Kidney (tissue), 22 donors: Measurements from ENCODE around the gene STX16. TPM values are rescaled to one million over a fixed set of nuclear protein-coding genes. Genes with fewer than 3 reads are reported as not detected.

Source experiments
- DNase-seq, 5 donors: peaks; one replicate each; pipeline ENCODE4 v3.0.0-alpha.2; 2013 to 2020
- FAIRE-seq: peaks from 2 replicates; lab custom pipeline; 2012; peaks lifted over from hg19 to GRCh38; lab: Jason Lieb, UNC
- H3K27ac ChIP-seq, 2 donors: one replicate each; pipeline ENCODE4 v1.7.0; 2013; ENCODE audit warnings: low read depth in 2 of 2, low read length in 2 of 2, inconsistent platforms in 1 of 2
- H3K27me3 ChIP-seq: one replicate; pipeline ENCODE4 v1.7.1; 2013; ENCODE audit warnings: low read length, inconsistent platforms; ENCODE audit not compliant: control insufficient read depth, insufficient read depth
- H3K36me3 ChIP-seq, 3 donors: one replicate each; pipeline versions ENCODE4 v1.7.0 to v1.7.1; 2013; ENCODE audit warnings: low read length in 3 of 3, control low read depth in 1 of 3, inconsistent platforms in 1 of 3; ENCODE audit not compliant: insufficient read depth in 3 of 3, control insufficient read depth in 2 of 3
- H3K4me1 ChIP-seq, 3 donors: one replicate each; pipeline versions ENCODE4 v1.7.0 to v1.7.1; 2013; ENCODE audit warnings: low read length in 3 of 3, inconsistent platforms in 1 of 3, low read depth in 1 of 3; ENCODE audit not compliant: control insufficient read depth in 2 of 3, insufficient read depth in 2 of 3
- H3K4me3 ChIP-seq, 3 donors: one replicate each; pipeline versions ENCODE4 v1.7.0 to v1.8.1; 2013; ENCODE audit warnings: low read length in 3 of 3, control low read depth in 1 of 3, inconsistent platforms in 1 of 3
- H3K9ac ChIP-seq, 3 donors: one replicate each; pipeline versions ENCODE4 v1.7.0 to v1.7.1; 2013; ENCODE audit warnings: low read length in 3 of 3, control low read depth in 1 of 3, inconsistent platforms in 1 of 3
- H3K9me3 ChIP-seq, 3 donors: one replicate each; pipeline versions ENCODE4 v1.7.0 to v1.7.1; 2013; ENCODE audit warnings: low read length in 3 of 3, control low read depth in 1 of 3, inconsistent platforms in 1 of 3; ENCODE audit not compliant: control insufficient read depth in 2 of 3, insufficient read depth in 1 of 3
- CTCF ChIP-seq: IDR thresholded peaks from 3 replicates; pipeline ENCODE4 v1.5.1; 2012; ENCODE audit warnings: mild to moderate bottlenecking, moderate library complexity, borderline replicate concordance; ENCODE audit not compliant: insufficient read depth; ENCODE audit errors: extremely low read depth
- intact Hi-C: fragments of 100-400 bp; cut with DNase I; formaldehyde crosslinking; loops from one replicate; pipeline ENCODE4 v1.11.1; 2022
- long read RNA-seq, 10 donors: library from polyadenylated mRNA in 1 of 10; unstranded in 1 of 10; transcript quantifications; one replicate each; pipeline ENCODE4 v2.0.0 and lab custom pipeline, GENCODE V29; 2021 to 2026
- polyA plus RNA-seq: library from polyadenylated mRNA; stranded (reverse); fragments of 350-450 nt; fragmentation: Illumina TruSeq; extraction: RNeasy Lipid Tissue Mini Kit (QIAGEN cat#74804); gene quantifications from one replicate; pipeline ENCODE4 v1.2.3, GENCODE V29; 2014; ENCODE audit warnings: low read depth, low replicate concordance; ENCODE audit not compliant: insufficient read depth
- total RNA-seq: library from RNA; stranded (reverse); fragmentation: NEBNext Ultra II Directional; extraction: Animal tissue kit (Norgen Biotek cat#: 25700); gene quantifications from one replicate; pipeline ENCODE4 v1.2.1, GENCODE V29; 2021
- donor health status: control.
- donor health status: control.
- donor health status: control.
- donor health status: control.
- donor health status: control.
- donor health status: DM: yes; HTN: yes; CAD: no.
- donor health status: Normal renal cell carcinoma (clear cell type).

The STX16 gene
- total RNA-seq (60.7 TPM), polyA plus RNA-seq (20.6 TPM)
- long read RNA-seq, donor 1, full-length matches to known transcripts, result 3 of 3 reads
- long read RNA-seq, donor 1, partial matches to known transcripts, result 0 of 3 reads
- long read RNA-seq, donor 1, other reads (novel, unspliced or antisense), result 0 of 3 reads
- long read RNA-seq, donor 2, partial matches to known transcripts, result 0 of 5 reads
- long read RNA-seq, donor 2, other reads (novel, unspliced or antisense), result 5 of 5 reads
- long read RNA-seq, donor 3, full-length matches to known transcripts, result 1 of 1 reads
- long read RNA-seq, donor 3, partial matches to known transcripts, result 0 of 1 reads
- long read RNA-seq, donor 3, other reads (novel, unspliced or antisense), result 0 of 1 reads
- long read RNA-seq, donor 4, full-length matches to known transcripts, result 2 of 2 reads
- long read RNA-seq, donor 4, partial matches to known transcripts, result 0 of 2 reads
- long read RNA-seq, donor 4, other reads (novel, unspliced or antisense), result 0 of 2 reads
- long read RNA-seq, donor 5, result 0 reads
- long read RNA-seq, donor 6, result 0 reads
- long read RNA-seq, donor 7, full-length matches to known transcripts, result 7 of 13 reads
- long read RNA-seq, donor 7, partial matches to known transcripts, result 3 of 13 reads
- long read RNA-seq, donor 7, other reads (novel, unspliced or antisense), result 3 of 13 reads
- long read RNA-seq, donor 8, result 0 reads
- long read RNA-seq, donor 9, full-length matches to known transcripts, result 2 of 2 reads
- long read RNA-seq, donor 9, partial matches to known transcripts, result 0 of 2 reads
- long read RNA-seq, donor 9, other reads (novel, unspliced or antisense), result 0 of 2 reads
- long read RNA-seq, donor 10, result 0 reads

- Histone ChIP-seq H3K27me3 (no peaks in the 10 kb centered on the region), H3K4me1 (peaks cover 5 to 14% (median 8%) of the 10 kb centered on the region in 3 donors), H3K9me3 (no peaks in the 10 kb centered on the region), H3K9ac (peak within 1 kb of the TSS; percentile 96 to 98 (median 97)), H3K27ac (peak within 1 kb of the TSS; percentile 93 to 95), H3K36me3 (no peaks in the 10 kb centered on the region), H3K4me3 (peak within 1 kb of the TSS; percentile 81 to 97 (median 96))
- peak; percentile 45 for TF ChIP-seq CTCF
- no peak for FAIRE-seq
- intact Hi-C loops, result no loop called here
- DNase-seq, result peak; percentile 89 to 97 (median 95)
Measured at GRCh38 chr20:58650776-58651558, at the start of gene STX16. Gene STX16, plus strand, starts transcription at chr20:58651283. Its CDS starts 724 bp downstream, at chr20:58652007.

- no peaks in the 10 kb centered on the region for H3K9me3 ChIP-seq
- no peak overlapping the region for H3K9ac ChIP-seq
- no peak overlapping the region for H3K4me3 ChIP-seq
- DNase-seq (no peak), FAIRE-seq (no peak)
- intact Hi-C loops, result no loop called here
- no peaks in the 10 kb centered on the region for H3K27me3 ChIP-seq
- no peaks in the 10 kb centered on the region for H3K36me3 ChIP-seq
- peaks cover 0 to 3% (median 2%) of the 10 kb centered on the region in 3 donors for H3K4me1 ChIP-seq
- H3K27ac ChIP-seq, result no peak overlapping the region
- no peak for TF ChIP-seq CTCF
Measured at GRCh38 chr20:58602124-58602523, 49.0 kb upstream of the STX16 start.

- no peak overlapping the region for H3K27ac ChIP-seq
- intact Hi-C loops, result no loop called here
- no peak for TF ChIP-seq CTCF
- DNase-seq (peak in 1 of 5 donors; percentile 73), FAIRE-seq (no peak)
- no peaks in the 10 kb centered on the region for H3K4me1 ChIP-seq
- no peaks in the 10 kb centered on the region for H3K27me3 ChIP-seq
- H3K4me3 ChIP-seq, result no peak overlapping the region
- H3K36me3 ChIP-seq, result no peaks in the 10 kb centered on the region
- no peak overlapping the region for H3K9ac ChIP-seq
- H3K9me3 ChIP-seq, result no peaks in the 10 kb centered on the region
Measured at GRCh38 chr20:58603721-58604120, 47.4 kb upstream of the STX16 start.
